ENCODE measurements around the gene C1QL2.

The C1QL2 gene

DNA sequence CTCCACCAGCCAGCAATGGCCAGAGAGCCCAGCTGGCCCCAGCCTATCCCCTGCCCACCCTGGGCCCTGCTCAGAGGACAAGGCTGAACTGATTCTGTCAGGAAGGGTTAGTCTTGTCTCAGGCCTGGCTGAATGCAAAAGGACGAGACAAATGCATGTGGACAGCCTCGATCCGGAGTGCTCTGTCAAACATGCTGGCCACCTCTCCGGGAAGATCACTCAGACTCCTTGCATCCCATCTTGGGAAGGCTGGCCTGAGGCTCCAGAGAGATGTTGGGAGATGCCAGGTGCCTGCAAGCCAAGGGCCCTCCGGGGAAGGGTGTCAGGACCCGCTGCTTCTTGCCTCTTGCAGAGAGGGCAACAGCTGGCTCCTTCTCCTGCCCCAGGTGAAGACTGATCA, 20.2 kb upstream of the C1QL2 start:
- no peak for DNase-seq

GRCh38 chr2:119177838-119178190, 19.3 kb upstream of the C1QL2 start:
- DNase-seq, result no peak

DNA sequence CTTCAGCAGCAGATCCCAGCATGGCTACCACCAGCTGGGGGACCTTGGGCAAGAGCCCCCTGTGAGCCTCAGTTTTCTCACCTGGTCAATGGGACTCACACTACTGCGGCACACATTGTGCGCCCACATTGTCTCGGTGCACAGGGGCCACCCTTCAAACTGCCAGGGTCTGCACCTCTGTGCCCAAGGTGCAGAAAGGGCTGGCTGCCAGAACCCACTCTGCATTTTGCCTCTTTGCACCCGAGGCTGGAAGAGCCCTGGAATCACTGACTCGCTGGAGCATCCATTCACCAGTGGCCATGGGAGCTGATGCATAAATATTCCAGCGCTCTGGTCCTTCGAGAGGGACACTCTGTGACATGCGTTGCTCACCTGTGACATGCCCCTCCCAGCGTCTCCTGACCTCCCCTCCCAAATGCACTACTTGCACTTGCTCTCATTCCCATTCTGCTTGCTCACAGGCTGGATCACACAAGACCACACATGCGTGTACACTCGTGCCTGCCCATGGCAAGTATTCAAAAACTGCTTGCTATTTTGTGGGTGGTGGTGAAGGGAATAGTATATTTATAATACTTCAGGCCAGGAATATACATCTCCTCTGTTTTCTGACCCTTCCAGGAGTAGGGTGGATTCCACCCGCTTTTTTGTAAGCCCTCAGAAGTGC, 18.8 kb upstream of the C1QL2 start:
- DNase-seq, result no peak

GRCh38 chr2:119175517-119175916, 17.0 kb upstream of the C1QL2 start:
- DNase-seq, result no peak

- DNase-seq, result no peak
Observed at GRCh38 chr2:119174993-119175347, 16.4 kb upstream of the C1QL2 start.

DNA sequence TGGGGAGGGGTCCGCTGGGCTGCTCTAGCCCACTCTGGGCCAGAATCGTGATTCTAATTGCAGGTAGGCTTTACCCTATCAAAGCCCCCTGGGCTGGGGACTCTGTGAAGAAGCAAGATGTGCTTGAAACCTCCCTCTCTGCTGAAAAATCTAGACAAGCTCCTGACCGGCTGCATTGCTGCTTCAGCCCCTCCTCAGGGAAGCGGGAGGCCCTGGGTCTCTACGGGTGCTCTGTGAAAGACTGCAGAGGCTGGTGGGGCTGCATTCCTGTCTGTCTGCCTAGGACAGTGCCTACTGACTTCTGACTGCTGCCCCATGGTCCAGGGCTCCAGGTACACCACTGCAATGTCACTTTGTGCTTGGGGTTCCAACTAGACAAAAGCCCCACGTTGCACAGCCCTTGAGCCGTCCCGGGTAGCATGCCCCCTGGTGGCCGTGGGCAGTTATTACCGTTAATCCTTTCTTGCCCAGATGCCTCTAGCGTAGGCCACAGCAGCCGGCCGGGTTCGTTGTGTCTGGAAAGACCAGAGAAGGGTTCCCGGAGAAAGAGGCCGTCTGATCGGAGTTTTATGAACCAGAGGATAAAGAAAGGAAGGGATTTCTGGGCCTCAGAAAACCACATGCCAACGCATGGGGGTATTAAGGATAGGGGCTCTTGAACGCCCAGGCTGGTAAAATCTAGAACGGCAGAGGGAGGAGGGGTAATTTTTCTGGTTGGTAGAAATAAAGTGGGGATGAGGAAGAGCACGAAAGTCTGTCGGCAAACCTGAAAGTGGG, 15.9 kb upstream of the C1QL2 start:
- peak; percentile 78 for DNase-seq

- DNase-seq, result no peak
Observed at GRCh38 chr2:119173556-119174060, 15.1 kb upstream of the C1QL2 start.

DNA sequence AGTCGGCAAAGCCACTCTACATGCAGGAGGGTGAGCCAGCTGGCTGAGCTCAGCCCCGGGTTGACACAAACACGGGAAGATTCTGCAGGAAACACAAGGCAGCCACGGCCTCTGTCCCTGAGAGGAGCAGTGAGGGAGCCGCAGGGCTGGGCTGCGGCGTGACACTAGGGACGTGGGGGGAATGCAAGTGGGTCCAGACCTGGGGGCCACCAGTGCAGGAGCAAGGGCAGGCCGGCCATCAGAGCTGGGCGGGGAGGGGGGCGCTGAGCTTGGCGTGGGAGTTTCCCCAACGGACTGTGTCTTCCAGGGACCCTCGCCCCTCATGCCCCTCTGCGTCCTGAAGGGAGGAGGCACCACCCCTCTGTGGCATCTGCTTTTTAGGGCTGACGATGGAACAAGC, 12.0 kb upstream of the C1QL2 start:
- DNase-seq, result no peak

DNA sequence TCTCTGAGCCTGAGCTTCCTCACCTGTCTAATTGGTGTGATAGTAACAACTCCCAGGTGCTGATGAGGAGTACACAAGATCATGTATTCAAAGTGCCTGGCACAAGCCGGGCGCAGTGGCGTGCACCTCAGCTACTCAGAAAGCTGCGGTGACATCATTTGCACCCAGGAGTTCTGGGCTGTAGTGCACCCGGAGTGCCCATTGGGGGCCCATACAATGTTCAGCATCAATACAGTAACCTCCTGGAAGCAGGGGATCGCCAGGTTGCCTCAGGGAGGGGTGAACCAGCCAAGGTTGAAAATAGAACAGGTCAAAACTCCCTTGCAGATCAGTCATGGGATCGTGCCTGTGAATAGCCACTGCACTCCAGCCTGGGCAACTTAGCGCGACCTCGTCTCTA, 11.2 kb upstream of the C1QL2 start:
- DNase-seq, result no peak

DNA sequence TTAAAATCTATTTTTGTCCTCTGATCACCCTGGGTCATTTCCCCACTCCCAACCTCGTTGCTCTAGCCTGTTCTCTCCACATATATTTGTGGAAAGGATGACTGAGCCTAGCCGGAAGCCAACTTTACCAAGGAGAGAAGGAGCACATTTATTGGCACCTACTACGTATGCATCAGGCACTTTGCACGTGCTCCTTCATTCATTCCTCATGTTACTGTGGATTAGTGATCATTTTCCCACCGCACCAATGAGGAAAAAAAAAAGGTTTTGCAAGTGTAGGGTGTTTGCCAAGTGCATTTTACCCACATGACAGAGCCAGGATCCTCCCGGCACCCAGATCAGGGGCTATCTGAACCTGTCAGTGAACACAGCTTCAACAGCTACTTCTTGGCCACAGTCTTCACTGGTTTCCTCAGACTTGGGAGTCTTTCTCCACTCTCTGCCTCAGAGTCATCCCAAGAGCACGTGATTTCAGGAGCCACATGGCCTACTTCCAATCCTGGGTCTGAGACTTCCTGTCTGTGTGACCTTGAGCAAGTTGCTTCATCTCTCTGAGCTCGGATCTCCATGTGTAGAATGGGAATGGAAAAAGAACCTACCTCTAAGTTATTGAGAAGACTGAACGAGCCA, 1.9 kb upstream of the C1QL2 start:
- DNase-seq, result no peak

DNA sequence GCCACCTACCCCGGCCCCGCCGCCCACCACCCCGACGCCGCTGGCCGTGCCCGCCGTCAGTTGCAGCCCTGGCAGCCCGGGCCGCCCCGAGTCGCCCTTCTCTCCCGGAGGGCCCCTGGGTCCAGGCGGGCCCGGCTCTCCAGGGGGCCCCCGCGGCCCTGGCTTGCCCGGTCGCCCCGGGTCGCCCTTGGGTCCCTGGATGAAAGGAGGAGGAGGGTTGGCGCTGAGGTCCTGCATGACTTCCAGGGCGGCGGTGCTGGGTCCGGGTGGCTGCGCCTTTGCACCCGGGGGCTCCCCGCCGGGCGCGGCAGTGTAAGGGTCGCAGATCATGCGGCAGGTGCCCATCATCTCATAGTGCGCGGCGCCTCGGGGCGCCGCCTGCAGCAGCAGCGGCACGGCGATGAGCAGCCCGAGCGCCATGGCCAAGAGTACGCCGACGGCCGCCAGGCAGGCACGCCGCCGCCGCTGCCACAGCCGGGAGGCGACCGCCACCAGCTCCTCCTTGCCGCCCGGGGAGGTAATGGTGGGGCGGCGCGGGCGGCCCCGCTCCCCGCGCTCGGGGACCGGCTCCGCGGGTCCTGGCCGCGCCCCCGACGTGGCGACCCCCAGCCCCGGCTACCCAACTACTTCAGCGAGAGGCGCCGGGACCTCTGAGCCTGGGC, 570 bp downstream of the C1QL2 start:
- DNase-seq, result no peak

DNA sequence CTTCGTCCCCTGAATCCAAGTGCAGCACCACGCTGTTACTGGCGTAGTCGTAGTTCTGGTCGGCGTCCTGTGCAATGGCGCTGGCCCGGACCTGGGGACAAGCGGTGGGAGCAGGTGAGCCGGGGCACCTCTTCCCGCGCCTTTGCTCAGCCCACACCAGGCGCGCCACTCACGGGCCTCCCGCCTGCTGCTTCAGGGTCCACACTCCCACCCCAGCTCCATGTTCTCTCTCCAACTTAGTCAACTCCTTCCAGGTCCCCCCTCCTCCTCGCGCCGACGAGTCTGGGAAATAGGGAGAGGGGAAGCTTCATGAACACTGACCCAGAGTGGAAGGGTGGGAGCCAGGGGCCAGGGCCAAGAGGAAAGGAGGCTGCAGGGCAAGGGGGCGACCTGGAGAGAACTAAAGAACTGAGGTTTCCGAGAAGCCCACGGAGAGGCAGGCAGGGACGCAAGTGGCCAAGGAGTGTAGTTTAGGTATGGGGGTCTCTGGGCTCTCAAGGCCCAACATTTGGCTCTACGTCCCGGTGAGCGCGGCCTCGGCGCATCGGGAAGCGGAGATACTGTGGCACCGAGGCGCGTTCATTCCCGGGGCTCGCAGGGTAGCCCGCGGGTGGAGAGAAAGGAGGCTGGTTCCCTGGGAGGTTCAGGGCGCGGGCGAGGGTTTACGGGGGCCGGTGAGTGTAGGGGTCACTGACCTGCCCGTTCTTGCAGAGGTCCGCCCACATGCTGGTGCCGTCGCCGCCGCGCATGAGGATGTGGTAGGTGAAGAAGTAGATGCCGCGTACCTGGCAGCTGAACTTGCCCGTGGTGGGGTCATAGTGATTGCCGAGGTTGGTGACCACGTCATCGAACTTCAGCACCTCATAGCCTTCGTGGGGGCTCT, 1.4 kb downstream of the C1QL2 start:
- DNase-seq, result no peak

- DNase-seq, result no peak
Observed at GRCh38 chr2:119156105-119156890, 2.3 kb downstream of the C1QL2 start.

GRCh38 chr2:119155633-119156032, 2.9 kb downstream of the C1QL2 start:
- DNase-seq, result no peak

DNA sequence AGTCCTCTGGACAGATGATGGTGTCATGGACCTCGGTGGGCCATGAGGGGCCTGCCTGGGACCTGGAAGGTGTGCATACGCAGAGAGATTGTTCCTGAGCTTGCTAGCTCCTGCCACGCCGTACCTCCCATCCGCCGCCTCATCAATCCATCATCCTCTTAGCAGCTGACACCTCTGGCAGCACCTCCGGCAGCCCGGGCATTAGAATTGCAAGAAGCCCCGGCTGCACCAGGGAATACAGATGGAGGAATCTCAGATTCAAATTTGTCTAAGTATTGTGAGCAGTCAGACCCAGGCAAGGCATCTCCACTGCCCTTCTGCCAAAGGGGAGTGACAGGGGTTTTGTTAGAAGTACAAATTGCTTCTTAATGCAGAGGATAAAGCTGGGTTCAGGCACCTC, 4.5 kb downstream of the C1QL2 start:
- DNase-seq, result peak; percentile 75

DNA sequence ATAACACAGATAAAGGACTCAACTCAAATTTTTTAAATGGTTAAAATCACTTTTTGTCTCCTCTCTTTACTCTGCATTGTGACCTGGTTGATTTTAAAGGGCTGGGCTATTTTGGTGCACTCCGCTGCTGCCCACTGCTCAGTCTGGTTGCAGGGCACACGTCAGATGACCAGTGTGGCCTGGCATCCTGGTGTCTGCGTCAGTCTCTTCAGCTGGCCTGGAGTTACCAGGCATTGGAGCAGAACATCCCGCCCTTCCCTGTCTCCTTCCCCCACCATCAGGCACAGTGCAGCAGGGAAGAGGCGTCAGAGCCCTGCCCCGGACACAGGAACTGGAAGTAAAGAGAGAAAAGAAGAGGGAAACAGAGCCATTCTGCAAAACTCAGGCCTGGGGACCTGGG, 8.9 kb downstream of the C1QL2 start:
- DNase-seq, result no peak

GRCh38 chr2:119147776-119148715, 10.5 kb downstream of the C1QL2 start:
- DNase-seq, result peak; percentile 9

DNA sequence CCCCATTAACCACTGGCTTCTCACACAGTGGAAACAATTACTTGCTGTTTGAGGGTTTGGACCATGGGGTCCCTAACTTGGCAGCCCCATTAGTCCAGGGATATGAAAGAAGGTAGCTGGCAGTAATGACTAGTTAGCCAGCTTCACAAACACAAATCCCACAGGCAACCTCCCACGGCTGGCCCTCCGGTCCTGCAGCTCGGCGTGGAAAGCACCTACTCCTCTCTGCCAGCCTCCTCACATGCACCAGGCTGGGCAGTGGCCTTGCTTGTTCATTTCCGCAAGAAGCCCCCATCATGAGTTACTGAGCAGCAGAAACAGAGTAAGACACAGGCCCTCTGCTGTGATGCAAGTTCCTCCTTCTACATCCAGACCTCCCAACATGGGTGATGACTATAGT, 13.7 kb downstream of the C1QL2 start:
- no peak for DNase-seq

GRCh38 chr2:119142824-119143223, 15.7 kb downstream of the C1QL2 start:
- no peak for DNase-seq

DNA sequence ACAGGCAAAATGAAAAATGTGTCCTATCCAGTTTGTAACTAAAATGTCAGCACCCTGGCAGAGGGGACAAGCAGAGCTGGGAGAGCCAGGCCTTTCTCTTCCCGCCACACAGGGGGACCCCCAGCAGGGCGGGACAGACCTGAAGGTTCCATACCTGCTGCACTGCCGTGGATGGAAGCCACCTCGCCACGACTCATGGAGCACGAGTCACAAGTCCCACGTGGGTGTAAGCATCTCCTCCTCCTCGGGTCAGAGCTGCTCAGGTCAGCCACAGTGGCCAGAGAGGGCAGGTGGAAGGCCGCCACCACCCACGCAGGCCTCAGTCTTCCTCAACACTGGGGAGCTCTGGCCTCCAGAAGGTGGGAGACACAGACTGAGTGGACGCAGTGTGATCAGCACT, 21.0 kb downstream of the C1QL2 start:
- no peak for DNase-seq

DNA sequence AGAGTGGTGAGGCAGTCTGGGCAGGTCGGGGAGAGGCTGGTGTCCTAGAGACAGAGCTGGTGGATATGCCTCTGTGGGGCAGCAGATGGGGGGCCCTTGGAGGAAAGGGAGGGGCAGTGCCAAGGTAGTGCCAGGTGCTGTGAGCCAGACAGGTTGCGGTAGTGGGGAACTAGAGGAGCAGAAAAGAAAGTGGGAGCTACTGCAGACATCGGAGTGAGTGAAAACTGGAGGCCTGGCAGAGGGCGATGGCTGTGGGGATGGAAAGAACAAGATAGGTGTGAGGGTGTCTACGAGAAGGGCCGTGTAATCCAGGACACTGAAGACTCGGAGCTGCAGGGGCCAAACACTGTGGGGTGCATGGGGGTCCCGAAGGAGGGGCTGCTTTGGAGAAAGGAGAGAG, 21.7 kb downstream of the C1QL2 start:
- DNase-seq, result no peak
